Fibroblast of pulmonary artery (primary cell): ENCODE results near the gene SETMAR.

ENCODE experiments used
- DNase-seq: peaks from one replicate; pipeline ENCODE4 v3.0.0-alpha.2; 2010; ENCODE audit warnings: low read depth
- H3K4me3 ChIP-seq: replicated peaks from 2 replicates; pipeline ENCODE4 v1.5.1; 2011; ENCODE audit warnings: low read depth, mild to moderate bottlenecking, control low read depth, low read length, moderate library complexity
- TF ChIP-seq, protein P1 (sequence below): IDR thresholded peaks from 2 replicates; pipeline ENCODE4 v1.5.1; 2011; ENCODE audit warnings: mild to moderate bottlenecking, control low read depth, low read length, inconsistent platforms; ENCODE audit errors: missing control alignments

The SETMAR gene

DNA sequence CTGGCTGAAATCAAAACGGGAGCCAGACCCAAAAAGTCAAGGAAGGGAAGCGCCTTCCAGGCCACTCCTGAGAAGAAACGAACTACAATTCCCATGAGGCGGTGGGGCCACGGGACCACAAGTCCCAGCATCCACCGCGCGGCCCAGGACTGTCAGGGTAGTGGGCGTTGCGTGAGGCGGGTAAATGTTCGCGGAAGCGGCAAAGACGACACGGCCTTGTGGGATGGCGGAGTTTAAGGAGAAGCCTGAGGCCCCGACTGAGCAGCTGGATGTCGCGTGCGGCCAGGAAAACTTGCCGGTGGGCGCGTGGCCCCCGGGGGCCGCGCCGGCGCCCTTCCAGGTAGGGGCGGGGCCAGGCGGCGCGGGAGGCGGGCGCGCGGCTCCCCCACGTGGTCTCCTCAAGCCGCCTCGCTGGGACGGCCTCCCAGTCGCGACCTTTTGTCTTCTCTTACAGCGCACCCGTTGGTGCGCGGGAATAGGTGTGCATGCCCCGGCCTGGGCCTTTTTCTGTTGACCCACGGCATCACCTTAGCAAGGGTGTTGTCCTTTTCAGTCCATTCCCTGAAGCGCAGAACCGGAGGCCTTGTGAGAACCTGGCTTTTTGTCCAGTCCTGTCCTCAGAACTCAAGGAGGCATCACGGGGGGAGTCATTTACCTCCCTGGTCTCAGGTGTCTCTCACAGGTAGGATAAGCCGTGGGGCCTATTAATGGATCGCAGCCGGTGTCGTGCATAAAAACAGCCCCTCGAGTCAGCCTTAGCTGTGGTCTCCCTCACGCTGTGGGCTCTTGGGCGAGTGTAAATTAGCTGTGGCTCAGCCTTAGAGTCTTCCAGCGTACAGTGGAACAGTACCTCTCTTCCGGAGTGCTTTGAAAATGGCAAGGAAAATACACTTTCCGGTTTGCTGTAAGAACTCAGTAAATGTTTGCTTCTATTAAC, at the start of gene SETMAR:
SETMAR (plus strand) TSS at position 183 of the 937 bp plus-strand sequence; CDS start at position 185, 2 bp downstream.
- peak; percentile 88 for DNase-seq
- peak within 1 kb of the TSS; percentile 81 for H3K4me3 ChIP-seq
- TF ChIP-seq, protein P1, sequence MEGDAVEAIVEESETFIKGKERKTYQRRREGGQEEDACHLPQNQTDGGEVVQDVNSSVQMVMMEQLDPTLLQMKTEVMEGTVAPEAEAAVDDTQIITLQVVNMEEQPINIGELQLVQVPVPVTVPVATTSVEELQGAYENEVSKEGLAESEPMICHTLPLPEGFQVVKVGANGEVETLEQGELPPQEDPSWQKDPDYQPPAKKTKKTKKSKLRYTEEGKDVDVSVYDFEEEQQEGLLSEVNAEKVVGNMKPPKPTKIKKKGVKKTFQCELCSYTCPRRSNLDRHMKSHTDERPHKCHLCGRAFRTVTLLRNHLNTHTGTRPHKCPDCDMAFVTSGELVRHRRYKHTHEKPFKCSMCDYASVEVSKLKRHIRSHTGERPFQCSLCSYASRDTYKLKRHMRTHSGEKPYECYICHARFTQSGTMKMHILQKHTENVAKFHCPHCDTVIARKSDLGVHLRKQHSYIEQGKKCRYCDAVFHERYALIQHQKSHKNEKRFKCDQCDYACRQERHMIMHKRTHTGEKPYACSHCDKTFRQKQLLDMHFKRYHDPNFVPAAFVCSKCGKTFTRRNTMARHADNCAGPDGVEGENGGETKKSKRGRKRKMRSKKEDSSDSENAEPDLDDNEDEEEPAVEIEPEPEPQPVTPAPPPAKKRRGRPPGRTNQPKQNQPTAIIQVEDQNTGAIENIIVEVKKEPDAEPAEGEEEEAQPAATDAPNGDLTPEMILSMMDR: no peak

DNA sequence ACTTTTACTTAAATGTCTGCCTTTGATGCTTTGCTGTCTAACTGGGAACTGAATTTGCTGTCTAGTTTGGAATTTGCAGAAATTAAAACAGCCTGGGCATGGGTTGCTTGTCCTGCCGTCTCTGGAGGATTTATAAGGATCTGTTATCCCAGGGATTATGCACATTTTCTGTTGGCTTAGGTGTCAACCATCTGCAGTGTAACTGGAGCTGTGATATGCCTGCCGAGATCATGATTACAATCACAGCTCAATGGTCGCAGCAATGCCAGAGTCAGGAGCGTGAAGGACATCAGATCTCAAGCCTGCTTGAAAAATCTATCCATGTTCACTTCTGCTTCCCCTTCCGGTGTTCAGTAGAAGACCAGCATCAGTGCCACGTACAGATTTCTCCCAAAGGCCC, 41.8 kb upstream of the SETMAR start:
- DNase-seq: no peak
- TF ChIP-seq, protein P1: no peak
- no peak overlapping the region for H3K4me3 ChIP-seq

DNA sequence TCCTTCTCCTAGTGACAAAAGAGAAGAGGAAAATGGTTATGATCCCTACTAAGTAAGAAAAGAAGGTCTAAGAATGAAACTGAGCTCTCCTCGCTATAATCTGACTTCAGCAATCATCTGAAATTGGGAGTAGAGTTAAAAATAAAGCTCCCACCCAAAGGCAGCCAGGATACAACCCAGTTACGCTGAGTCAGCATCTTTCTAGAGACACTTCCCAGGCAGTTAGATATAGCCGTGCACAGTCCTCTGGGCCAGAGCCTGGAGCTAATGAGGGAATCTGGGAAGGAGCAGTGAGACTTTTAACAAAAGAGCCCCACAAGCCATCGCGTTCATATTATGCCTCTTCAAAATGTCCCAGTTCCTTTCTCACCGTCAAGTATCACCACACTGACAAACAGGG, 39.1 kb upstream of the SETMAR start:
- TF ChIP-seq, protein P1: no peak
- H3K4me3 ChIP-seq: no peak overlapping the region
- DNase-seq: no peak

DNA sequence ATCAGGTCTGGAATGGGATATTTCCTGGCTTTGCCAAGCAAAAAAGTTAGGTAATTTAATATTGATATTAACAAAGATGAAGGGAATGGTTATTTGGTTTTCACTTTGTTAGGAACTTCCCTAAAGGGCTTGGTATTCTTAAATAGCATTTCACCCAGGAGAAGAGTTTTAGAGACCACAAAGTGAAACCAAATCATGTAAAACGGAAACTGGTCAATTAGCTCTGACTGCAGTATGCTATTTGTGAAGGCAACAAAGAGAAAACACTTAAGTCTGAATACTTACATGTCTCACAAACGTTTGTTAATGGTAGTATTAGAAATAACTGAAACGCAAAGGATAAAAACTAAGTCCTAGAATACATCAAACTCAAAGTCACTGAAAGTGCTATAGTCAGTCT, 32.4 kb upstream of the SETMAR start:
- DNase-seq: no peak
- TF ChIP-seq, protein P1: no peak
- H3K4me3 ChIP-seq: no peak overlapping the region

DNA sequence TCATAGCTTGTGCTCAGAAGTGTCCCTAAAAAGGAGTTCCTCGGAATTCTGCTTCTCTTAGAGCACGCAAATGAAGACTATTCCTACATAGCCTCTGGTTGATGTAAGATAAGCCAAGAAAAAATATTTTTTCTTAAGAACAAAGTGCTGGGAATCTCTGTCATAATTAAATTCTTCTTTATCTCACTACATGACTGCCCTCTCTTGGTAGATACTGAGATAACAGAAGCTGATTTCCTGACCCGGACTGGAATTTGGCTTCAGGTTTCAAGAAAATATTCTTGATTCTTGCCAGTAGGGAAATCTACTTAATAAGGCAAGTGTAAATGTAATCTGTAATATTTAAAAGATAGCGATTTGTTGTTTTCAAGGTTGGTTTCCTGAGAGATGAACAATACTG, 31.3 kb upstream of the SETMAR start:
- H3K4me3 ChIP-seq: no peak overlapping the region
- peak; percentile 32 for DNase-seq
- TF ChIP-seq, protein P1: peak; percentile 32

DNA sequence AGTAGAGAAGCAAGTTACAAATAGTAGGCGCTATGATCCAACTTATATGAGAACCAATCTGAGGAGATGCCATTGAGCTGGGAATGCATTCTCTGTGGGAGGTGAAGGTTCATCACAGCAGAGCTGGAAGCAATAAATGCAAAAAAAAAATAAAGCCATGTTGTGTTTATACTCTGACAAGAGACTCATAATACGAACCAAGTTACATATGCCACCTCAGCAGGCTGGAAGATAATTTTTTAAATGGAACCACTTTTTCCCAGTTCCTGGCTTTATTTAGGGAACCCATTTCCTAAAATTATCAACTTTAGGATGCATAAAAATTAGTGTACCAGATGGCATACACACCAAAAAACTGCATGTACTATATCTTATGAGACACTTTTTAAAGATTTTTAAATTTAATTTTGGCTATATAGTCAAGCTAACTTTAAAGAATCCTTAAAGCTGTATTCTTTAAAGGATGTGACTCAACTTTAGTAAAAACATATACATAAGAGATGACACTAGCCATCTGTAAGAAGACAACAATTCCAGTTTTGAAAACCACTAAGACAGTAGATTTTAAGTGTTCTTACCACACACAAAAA, 23.6 kb upstream of the SETMAR start:
- TF ChIP-seq, protein P1: no peak
- DNase-seq: no peak
- no peak overlapping the region for H3K4me3 ChIP-seq
